ENCODE measurements around the gene KRT84.

DNA sequence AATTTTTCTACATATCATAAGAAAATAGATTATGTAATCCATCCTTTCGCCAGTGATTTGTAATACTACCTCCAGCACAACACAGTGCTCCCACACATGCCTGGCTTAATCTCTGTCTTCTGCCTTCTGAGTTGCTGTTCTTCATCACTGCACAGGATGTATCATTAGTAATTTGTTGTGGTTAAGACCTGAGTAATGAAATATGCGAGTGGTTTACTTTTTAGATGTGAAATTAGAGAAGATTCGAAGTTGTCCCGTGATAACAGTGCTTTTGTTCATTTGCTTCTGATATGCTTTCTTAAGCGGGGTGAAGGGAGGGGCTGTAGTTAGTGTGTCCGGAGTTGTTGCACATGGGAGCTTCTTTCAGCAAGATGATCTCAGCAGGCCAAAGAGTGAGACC is 36.3 kb downstream of the KRT84 start:
- TF ChIP-seq ERF (CRISPR knock-in tag; IDR thresholded peaks at IDR 0.05) (no peak), DNMT1 (IDR thresholded peaks at IDR 0.05) (no peak), PML (IDR thresholded peaks at IDR 0.05; ENCODE audit: low read length) (no peak), JUN (IDR thresholded peaks at IDR 0.05; ENCODE audit: borderline replicate concordance, low read depth, low read length) (no peak), JUN (CRISPR knock-in tag; IDR thresholded peaks at IDR 0.05; ENCODE audit: borderline replicate concordance) (no peak), ZNF699 (CRISPR knock-in tag; IDR thresholded peaks at IDR 0.05; ENCODE audit: insufficient replicate concordance) (no peak), PATZ1 (CRISPR knock-in tag; IDR thresholded peaks at IDR 0.05; ENCODE audit: borderline replicate concordance) (no peak), ZNF75A (CRISPR knock-in tag; IDR thresholded peaks at IDR 0.05) (no peak), MAFF (IDR thresholded peaks at IDR 0.05; ENCODE audit: low read length) (no peak), ZBTB33 (CRISPR knock-in tag; IDR thresholded peaks at IDR 0.05) (no peak), BACH1 (tag; IDR thresholded peaks at IDR 0.05) (no peak), ZBTB40 (IDR thresholded peaks at IDR 0.05) (no peak), ZBTB40 (CRISPR knock-in tag; IDR thresholded peaks at IDR 0.05) (no peak)
- TF ChIP-seq, protein P1, sequence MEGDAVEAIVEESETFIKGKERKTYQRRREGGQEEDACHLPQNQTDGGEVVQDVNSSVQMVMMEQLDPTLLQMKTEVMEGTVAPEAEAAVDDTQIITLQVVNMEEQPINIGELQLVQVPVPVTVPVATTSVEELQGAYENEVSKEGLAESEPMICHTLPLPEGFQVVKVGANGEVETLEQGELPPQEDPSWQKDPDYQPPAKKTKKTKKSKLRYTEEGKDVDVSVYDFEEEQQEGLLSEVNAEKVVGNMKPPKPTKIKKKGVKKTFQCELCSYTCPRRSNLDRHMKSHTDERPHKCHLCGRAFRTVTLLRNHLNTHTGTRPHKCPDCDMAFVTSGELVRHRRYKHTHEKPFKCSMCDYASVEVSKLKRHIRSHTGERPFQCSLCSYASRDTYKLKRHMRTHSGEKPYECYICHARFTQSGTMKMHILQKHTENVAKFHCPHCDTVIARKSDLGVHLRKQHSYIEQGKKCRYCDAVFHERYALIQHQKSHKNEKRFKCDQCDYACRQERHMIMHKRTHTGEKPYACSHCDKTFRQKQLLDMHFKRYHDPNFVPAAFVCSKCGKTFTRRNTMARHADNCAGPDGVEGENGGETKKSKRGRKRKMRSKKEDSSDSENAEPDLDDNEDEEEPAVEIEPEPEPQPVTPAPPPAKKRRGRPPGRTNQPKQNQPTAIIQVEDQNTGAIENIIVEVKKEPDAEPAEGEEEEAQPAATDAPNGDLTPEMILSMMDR (IDR thresholded peaks at IDR 0.05 in 2 of 3, conservative IDR thresholded peaks at IDR 0.05 in 1 of 3; ENCODE audit: insufficient read depth in 2 of 3, low read depth in 1 of 3, low read length in 3 of 3): no peak
- TF ChIP-seq, protein P2, sequence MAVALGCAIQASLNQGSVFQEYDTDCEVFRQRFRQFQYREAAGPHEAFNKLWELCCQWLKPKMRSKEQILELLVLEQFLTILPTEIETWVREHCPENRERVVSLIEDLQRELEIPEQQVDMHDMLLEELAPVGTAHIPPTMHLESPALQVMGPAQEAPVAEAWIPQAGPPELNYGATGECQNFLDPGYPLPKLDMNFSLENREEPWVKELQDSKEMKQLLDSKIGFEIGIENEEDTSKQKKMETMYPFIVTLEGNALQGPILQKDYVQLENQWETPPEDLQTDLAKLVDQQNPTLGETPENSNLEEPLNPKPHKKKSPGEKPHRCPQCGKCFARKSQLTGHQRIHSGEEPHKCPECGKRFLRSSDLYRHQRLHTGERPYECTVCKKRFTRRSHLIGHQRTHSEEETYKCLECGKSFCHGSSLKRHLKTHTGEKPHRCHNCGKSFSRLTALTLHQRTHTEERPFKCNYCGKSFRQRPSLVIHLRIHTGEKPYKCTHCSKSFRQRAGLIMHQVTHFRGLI (CRISPR knock-in tag; IDR thresholded peaks at IDR 0.05): no peak
- TF ChIP-seq, protein P3, sequence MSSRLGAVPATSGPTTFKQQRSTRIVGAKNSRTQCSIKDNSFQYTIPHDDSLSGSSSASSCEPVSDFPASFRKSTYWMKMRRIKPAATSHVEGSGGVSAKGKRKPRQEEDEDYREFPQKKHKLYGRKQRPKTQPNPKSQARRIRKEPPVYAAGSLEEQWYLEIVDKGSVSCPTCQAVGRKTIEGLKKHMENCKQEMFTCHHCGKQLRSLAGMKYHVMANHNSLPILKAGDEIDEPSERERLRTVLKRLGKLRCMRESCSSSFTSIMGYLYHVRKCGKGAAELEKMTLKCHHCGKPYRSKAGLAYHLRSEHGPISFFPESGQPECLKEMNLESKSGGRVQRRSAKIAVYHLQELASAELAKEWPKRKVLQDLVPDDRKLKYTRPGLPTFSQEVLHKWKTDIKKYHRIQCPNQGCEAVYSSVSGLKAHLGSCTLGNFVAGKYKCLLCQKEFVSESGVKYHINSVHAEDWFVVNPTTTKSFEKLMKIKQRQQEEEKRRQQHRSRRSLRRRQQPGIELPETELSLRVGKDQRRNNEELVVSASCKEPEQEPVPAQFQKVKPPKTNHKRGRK (tag; IDR thresholded peaks at IDR 0.05): no peak
